ENCODE measurements around the gene CARMIL1. TPM values are rescaled to one million over a fixed set of nuclear protein-coding genes. Genes with fewer than 3 reads are reported as not detected.

Gene CARMIL1
- total RNA-seq, 1 experiment from 2014 or later: 8.6 TPM

DNA sequence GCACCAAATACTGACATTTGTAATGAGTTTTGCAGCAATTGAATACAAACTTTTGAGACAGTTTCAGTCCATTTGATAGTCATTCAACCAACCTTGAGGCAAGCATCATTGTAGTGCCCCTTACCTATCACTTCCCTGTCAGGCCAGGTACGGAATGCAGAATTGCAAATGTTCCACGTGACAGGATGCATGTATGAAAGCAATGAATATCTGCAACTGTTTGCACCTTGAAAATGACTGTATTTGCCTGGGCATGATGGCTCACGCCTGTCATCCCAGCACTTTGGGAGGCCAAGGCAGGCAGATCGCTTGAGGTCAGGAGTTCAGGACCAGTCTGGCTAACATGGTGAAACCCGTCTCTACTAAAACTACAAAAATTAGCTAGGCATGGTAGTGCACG lies 226.8 kb downstream of the CARMIL1 start:
- no peak for DNase-seq (ENCODE audit: low spot score)

- DNase-seq (ENCODE audit: low spot score): no peak
Measured at GRCh38 chr6:25508051-25508450, 228.9 kb downstream of the CARMIL1 start.

DNA sequence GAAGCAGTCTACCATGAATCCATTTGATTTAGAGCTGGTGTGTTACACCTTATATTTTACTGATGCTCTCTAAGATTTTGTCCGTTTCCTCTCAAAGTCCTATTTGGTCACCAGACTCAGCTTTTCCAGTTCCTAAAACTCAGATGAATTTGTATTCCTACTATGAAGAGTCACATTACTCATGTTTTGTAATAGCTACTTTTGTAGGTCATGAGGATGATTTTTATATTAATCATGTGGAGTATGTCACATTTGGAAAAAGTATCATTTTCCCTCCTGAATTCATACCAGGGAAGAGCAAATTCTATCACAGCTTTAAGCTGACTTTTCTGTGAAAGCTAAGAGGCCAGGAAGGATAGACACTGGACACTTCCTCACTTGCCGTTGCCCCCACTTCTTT lies 232.2 kb downstream of the CARMIL1 start:
- no peak for DNase-seq (ENCODE audit: low spot score)

- DNase-seq (ENCODE audit: low spot score): no peak
Measured at GRCh38 chr6:25512560-25512959, 233.4 kb downstream of the CARMIL1 start.

DNA sequence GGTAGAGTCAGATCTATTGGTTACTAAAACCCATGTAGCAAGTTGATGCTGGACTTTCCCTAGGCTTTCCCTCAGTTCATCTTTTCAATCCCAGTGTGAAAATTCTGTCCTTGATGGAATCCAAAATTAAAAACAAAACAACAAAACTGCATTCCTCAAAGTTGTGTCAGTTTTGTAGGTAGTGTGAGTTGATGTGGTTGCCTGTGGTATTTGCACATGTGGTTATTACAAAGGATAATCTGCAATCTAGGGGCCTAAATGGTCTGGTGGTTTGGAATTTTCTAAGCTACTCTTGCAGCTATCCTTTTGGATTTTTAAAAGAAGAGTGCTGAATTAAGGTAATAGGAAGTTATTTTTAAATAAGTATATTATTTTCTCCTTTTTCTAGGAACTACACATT lies 240.7 kb downstream of the CARMIL1 start:
- DNase-seq (ENCODE audit: low spot score): no peak

DNA sequence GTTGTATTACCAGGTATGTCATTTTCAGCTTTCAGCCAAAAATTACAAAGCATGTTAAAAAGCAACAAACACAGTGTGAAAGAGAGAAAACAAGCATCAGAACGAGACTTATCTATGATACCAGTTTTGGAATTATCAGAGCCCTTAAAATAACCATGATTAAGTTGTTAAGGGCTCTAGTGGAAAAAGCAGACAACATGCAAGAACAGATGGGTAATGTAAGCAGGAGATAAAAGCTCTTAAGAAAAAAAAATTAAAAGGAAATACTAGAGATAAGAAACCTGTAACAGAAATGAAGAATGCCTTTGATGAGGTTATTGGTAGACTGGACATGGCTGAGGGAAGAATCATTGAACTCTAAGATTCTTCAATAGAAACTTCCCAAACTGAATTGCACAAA lies 245.4 kb downstream of the CARMIL1 start:
- DNase-seq (ENCODE audit: low spot score): no peak

- DNase-seq (ENCODE audit: low spot score): no peak
Measured at GRCh38 chr6:25525078-25525477, 245.9 kb downstream of the CARMIL1 start.

DNA sequence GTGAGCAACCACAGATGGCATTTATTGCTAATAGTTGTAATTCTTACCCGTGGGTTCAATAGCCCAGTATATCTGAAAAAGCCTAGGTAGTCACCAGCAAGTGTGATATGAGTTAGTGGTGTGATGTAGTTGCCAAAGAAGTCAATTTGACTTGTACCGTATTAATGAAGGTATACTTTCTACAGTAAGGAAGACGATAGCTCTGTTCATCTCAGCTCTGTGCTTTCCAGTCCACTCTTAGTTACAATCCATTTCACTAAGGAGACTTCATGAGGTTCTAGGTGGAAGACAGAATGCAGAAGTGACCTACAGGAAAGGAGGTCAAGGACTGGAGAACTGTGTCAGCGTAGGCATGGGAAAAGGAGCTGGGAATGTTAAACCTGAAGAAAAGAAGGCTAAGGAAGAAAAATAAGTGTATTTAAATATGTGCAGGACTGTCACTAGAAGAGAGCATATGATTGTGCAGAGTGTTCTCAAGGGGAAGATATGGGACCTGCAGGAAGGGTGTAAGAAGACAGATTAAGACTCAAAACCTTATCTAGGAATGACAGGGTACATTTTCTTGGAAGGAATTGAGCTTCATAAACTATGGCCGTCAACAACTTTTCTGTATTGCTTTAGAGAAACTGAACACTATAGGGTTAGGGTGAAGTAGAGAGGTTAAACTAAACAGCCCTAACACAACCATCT lies 255.9 kb downstream of the CARMIL1 start:
- DNase-seq (ENCODE audit: low spot score): no peak

- DNase-seq (ENCODE audit: low spot score): no peak
Measured at GRCh38 chr6:25535632-25536225, 256.6 kb downstream of the CARMIL1 start.

DNA sequence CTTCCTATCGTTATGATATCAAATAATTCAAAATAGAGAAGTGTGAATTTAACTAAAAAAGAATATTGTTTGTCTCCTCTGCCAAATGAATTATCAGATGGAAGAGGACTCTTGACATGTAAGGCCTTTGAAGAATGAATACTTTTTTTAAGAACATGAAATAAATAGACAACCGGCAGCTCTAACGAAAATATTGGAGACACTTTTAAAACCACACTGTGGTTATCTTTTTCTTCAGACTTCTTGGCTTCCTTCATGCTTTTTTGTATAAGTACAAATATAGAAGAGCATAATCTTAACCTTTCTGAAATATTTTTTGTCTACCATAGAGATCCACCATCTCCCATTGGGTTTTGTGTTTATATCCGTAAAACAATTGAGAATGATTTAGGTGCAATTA lies 257.6 kb downstream of the CARMIL1 start:
- DNase-seq (ENCODE audit: low spot score): no peak

DNA sequence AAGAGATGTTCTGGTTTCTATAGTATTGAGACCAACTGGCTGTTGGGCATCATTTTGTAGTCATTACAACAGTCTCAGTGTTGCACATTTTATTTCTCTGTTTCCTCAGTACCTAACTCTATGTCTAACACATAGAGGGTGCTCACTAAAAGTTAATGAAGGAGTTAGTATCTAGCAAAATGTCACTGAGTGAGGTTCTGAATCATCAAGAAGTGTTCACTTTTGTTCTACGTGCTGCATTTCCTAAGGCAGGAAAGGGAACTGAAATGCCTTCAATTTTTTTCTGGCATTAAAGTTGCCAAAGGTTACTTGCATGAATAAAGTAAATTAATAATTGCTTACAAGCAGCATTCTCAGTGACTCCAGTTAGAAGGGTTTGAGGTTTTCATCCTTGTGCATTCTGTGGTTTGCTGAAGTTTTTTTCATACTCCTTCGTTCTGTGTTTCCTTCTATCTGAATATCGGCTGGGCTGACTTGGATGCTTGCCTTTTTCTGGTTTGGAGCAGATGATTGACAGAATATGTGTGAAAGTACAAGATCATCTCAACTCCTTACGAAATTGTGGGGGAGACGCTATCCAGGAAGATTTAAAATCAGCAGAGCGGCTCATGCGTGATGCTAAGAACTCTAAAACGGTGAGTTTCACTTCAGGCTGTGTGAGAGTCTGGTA lies 258.3 kb downstream of the CARMIL1 start:
- DNase-seq (ENCODE audit: low spot score): no peak

DNA sequence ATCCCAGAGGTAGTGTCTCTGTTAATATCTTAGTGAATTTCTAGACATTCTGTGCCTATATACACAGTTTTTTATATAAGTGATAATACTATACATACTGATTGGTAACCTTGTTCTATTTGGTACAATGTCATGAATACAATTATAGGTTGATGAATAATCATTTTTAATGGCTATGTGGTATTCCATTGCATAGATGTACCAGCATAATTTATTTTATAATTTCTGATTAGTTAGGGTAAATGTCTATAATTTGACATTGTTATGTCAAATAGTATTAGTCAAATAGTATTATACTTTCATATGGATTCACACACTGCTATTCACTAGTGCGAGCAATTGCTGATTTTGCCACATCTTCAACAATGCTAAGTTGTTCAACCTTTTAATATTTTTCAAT lies 262.1 kb downstream of the CARMIL1 start:
- no peak for DNase-seq (ENCODE audit: low spot score)

DNA sequence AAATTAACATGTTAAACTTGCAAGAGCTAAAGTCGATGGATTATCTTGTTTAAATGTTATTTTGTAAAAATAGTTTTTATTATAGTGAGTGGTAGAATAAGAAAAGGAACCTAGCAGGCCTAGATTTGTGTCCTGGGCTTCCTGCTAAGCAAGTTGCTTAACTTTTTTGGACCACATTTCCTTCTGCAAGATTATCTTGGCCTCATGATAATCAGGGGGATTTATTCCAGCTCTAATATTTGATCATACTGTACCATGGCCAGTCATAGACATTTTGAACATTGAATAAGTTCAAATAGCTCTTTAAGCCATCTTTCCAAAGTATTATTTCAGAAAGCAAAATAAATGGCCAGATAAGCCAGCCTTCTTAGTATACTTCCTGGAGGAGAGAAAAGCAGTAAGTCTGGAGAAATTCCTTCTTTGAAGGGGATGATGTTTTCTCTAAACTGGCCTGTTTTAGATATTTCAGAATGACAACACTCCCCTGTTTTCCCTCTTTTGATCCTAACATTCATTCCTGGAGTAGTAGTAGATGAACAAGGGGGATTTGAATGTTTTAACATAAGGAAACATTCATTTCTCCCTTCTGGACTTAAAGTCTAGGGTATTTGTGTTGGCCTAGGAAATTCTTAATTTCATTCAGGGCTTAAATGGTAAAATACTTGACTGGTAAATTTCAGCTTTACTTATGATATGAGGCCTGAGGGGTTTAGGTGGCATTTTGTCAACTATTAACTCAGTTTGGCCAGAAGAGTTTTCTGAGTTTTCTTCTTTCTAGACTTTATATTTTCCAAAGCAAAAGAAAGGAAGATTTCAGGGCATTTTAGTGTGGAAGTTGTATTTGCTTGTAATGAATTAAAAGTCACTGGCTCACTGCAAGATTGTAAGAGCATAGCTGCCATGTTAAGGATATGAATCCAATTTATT lies 264.1 kb downstream of the CARMIL1 start:
- DNase-seq (ENCODE audit: low spot score): no peak

DNA sequence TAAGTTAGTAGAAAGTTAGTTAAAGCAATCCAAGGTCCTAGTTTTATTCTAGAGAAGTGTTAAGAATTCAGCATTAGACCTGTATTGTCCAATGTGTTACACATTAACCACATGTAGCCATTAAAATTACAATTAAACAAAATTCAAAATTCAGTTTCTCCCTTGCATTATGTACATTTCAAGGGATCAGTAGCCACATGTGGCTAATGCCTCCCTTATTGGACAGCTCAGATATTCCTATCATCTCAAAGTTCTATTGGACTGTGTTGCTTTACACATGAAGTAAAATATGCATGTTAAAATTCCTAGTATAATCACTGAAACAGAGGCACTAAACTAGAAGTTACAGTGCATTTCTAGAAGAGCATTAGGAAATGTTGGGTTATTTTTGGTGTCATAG lies 265.7 kb downstream of the CARMIL1 start:
- DNase-seq (ENCODE audit: low spot score): no peak

GRCh38 chr6:25547797-25548196 lies 268.6 kb downstream of the CARMIL1 start:
- no peak for DNase-seq (ENCODE audit: low spot score)

GRCh38 chr6:25548451-25548850 lies 269.3 kb downstream of the CARMIL1 start:
- no peak for DNase-seq (ENCODE audit: low spot score)

DNA sequence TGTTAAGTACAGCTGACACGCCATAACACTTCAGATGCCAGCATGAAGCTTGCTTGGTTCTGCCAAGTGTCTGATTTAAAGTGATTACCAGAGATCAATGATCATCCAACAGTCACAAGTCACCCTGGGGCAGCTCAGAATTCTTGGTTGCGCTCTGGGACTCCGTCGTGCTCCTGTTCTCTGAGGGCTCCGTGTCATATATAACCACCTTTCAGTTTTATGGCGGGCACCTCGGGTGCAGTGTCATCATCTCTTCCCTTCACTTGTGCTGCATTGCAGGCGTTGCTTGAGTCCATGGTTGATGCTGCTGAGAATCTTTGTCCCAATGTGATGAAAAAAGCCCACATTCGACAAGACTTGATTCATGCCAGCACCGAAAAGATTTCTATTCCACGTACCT lies 271.5 kb downstream of the CARMIL1 start:
- no peak for DNase-seq (ENCODE audit: low spot score)

GRCh38 chr6:25553502-25553901 lies 274.3 kb downstream of the CARMIL1 start:
- no peak for DNase-seq (ENCODE audit: low spot score)

- DNase-seq (ENCODE audit: low spot score): no peak
Measured at GRCh38 chr6:25555188-25555587, 276.0 kb downstream of the CARMIL1 start.

- DNase-seq (ENCODE audit: low spot score): peak; percentile 69
Measured at GRCh38 chr6:25556516-25556915, 277.3 kb downstream of the CARMIL1 start.

DNA sequence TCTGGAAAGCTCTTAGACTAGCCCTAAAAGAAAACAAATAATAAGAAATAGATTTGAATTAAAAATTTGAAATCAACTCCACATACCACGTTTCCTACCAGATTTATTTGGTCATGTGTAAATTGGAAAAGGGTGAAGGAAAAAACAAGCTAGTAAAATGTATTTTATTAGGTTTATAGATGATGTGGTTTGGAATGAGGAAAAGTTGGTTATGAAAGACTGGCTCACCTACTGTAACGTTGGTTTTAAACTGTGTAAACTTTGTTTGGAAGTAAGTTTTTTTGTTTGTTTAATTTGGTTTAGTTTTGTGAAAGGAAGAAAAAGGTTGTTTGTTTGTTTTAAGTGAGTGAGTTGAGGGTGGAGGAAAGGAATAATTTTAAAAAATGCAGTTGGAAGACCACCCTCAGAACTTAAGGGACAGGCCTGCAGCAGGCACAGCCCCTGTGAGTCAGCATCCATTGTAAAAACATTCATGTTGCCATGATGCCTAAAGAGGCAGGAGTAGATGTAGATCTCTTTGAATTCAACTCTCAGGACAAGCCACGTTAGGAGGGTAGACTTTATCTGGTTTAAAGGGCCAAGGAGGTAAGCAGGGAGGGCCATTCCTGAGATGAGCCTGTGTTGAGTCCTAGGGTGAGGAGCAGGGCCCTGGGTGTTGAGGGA lies 279.1 kb downstream of the CARMIL1 start:
- no peak for DNase-seq (ENCODE audit: low spot score)

GRCh38 chr6:25560865-25561264 lies 281.7 kb downstream of the CARMIL1 start:
- DNase-seq (ENCODE audit: low spot score): no peak
